T-helper 9 cell (primary cell): Measurements from ENCODE around the gene SSBP2.

Experiments
- DNase-seq: peaks from one replicate; pipeline ENCODE4 v3.0.0-alpha.2; 2020

SSBP2 gene

DNA sequence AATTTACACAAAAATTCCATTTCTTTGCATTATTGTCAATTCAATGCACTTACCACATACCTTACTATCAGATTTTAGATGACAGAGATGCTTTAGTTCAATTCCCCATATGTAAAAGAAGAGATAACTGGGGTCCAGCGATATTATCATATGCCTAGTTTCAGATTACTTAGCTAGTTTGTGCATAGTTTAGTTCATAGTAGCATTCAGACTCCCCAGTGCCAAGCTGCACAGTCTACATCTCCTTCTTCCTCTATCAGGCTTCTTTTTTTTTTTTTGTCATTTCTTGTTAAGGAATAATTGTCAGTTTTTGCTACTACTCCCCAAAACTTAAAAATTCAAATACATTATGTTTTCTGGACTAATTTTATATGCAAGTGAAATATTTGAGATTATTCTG lies 175.0 kb downstream of the SSBP2 start:
- no peak for DNase-seq

DNA sequence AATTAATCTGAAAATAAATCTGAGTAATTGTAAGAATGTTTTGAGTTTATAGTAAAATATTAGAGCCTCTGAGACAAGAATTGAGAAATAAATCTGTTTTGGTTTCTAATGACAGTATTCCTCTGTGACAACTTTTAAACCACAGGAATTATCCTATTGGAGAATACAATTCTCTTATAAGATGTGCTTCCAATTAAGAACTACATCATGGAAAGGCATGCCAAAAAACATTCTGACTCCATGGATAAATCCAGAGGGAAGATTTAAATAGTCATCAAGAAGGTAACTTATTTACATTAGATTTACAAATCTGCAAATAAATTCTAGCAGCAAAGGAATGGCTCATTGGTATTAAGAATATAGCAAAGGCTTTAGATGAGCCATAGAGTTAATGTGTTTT lies 178.7 kb downstream of the SSBP2 start:
- no peak for DNase-seq

DNA sequence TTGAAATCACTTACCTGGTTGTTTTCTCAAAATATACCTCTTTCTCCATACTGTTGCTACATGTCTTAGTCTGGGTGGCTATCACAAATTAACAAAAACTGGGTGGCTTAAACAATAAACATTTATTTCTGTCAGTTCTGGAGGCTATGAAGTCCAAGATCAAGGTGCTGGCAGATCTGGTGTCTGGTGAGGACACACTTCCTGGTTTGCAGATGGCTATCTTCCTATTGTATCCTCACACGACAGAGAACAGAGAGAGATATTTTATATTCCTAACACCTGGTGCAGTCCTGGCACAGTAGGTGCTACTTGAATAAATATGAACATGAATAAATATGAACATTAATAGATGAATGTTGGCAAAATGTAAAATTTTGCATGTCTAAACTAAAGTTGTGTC lies 192.7 kb downstream of the SSBP2 start:
- DNase-seq = no peak

DNA sequence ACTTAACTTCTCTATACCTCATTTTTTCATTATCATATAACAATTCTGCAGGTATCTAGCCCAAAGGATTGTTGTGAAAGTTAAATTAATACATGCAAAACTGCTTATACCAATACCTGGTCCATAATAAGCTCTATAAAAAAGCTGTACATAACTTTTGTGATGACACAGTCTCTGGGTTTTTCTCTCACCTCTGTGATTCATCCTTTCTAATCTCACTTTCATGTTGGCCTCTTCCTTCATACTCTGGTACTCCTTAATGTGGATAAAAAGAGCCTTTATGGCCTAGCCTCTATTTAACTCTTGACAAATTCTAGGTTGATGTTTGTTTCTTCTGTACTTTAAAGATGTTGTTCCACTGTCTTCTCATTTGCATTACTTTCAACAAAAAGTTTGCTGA lies 194.1 kb downstream of the SSBP2 start:
- no peak for DNase-seq

DNA sequence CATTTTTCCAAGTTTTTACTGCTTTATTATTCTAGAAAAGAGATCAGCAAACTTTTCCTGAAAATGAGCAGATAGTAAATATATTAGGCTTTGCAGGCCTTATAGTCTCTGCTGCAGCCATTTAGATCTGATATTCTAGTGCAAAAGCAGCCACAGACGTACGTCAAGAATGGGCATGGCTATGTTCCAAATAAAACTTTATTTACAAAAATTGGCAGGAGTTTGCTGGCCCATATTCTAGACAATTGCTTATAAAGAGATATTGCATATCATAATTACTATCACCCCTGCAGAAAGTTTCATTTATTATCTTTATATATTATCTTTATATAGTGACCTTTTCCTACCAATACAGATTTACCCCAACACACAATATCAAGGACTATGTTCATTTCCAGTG lies 195.0 kb downstream of the SSBP2 start:
- DNase-seq = no peak

DNA sequence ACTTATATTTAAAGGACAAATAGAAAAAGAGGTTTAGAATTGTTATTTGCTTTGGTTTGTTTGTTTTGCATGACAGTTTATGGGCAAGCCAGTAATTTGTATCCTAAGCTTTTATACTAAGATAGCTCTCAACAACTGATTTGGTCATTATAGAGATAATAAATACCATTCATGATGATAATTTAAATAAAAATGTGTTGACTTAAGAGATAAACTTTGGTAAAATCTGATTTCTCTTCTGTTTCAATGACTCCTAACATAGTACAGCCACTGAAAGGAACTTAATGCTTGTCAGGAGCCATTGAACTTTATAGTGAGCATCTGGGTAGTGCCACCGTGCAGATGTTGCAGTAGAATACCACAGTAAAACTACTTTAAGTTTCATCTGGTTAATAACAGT lies 196.2 kb downstream of the SSBP2 start:
- DNase-seq = no peak

DNA sequence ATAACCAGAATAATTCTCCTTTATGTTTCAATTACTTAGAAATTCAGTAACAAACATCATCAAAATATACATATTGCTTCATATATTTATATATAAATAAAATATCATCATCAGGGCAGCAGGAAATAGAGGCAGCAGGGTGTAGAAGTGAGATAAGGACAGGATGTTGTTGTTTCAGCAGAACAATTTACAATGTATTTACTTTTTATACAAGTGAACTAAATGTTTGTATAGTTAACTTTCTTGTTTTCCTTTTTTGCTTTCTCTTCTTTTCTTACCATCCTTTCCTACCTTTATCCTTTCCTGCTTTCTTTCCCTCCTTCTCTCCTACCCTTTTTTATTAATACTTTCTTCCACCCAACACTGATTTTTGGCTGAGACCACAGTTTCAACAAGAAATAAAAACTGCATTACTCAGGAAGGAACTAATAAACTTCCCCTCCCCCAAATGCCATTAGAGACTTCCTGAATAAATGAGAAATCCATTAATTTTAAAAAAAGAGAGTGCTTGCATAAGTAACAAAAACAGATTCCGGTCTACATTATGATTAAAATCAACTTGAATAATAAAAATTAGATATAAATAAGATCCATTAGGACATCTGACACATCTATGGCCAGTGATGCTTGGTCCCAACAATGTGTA lies 197.2 kb downstream of the SSBP2 start:
- DNase-seq = no peak

DNA sequence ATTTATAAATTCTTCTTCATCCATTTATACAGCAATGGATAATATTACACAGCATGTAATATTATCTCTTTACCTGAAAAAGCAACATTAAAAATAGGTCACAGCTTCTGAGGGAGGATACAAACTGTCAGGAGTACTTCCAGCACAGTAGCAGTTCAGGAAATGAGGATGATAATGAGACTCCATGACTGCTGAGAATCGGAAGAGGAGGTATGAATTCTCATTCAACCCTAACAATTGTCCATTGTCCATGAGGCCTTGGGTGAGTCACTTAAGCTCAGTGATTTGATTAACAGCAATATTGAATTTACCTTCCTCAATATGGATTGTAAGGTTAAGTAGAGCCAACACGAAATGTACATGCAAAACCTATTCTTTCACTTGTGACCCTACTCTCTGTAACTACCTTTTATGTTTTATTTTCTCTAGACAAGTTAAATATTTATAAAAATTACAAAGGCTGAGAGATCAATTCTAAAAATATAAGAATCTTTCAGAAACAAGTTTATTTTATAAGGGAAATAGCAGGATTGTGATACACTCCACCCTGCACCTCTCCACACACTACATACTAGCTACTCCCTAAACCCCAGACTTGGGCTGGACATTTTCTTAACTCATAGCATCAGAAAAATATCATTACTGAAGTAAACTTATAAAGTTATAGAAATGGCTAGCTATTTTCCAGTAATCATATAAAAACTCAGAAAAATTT lies 197.9 kb downstream of the SSBP2 start:
- DNase-seq = no peak

DNA sequence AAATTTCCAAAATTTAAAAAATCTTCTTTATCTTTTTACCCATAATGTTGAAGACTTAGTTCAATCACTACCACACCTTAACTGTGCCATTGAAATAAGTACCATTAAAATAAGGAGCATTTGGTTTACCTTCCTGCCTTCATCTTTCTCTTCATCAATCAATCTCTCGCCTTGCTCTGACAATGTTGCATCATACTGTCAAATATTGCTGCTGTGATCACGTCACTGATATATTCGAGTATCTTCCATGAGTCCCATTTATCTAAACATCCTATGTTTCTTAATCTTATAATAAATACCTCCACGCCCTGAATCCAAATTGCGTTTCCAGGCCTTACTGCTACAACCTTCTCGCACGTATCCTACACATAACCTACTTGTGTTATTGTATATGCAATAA lies 201.8 kb downstream of the SSBP2 start:
- no peak for DNase-seq

DNA sequence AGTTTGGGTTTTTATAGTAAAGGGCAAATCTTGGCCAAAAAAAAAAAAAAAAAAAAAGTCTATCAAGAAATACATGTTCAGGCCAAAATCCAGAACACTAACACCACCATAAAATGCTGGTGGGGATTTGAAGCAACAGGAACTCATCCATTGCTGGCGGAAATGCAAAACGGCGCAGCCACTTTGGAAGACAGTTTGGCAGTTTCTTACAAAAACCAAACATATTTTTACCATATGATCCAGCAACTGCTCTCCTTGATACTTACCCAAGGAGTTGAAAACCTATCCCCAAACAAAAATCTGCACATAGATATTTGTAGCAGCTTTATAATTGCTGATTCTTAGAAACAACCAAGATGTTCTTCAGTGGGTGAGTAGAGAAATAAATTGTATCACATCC lies 203.9 kb downstream of the SSBP2 start:
- no peak for DNase-seq

DNA sequence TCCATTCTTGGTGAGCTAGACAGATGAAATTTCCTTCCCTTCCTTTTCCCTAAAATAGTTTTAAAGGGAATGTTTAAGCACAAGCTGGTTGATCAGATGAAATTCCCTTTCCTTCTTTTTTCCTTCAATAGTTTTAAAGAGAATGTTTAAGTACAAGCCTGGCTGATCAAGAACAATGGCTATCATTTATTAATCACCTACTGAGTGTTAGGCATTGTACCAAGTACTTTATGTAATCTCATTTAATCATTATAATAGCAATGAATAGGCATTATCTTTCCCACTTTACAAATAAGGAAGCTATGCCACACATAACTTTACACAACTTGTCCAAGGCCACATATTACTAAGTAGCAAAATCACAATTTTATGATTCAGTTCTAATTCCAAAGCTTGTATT lies 205.0 kb downstream of the SSBP2 start:
- DNase-seq = no peak

DNA sequence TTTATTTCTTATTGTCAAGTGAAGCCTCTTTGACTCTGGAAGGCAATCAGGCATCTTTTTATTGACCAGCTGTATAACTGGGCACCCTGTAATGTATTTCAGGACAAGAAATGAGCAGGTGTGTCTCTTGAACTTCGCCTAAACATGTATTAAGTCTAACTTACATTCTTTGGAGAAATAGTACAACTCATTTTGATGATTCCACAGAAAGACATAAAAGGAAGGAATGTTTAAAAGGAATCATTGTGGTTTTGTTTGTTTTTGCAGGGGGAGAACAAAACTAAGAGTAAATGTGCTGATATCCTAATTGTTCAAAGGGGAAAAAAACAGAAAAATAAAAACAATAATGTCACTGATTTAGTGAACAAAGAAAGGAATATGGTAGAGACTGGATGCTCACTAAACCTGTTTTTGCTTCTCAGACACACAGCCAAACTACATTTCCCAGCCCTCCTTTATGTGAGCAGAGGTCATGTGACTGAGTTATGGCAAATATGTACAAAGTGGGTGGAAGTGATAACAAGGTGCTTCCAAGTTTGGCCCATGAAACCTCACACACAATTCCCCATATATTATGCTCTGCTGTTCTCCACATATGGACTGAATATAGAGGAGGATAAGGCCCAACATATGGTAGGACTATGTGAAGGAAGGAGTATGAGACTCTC lies 206.4 kb downstream of the SSBP2 start:
- no peak for DNase-seq

DNA sequence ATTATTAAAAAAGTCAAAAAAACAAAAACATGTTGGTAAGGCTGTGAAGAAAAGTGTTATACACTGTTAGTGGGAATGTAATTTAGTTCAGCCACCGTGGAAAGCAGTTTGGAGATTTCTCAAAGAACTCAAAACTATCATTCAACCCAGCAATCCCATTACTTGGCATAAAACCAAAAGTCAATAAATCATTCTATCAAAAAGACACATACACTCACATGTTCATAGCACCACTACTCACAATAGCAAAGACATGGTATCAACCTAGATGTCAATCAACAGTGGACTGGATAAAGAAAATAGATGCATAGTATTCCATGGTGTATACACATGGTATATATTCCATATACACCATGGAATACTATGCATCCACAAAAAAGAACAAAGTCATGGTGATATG lies 208.7 kb downstream of the SSBP2 start:
- DNase-seq = no peak

DNA sequence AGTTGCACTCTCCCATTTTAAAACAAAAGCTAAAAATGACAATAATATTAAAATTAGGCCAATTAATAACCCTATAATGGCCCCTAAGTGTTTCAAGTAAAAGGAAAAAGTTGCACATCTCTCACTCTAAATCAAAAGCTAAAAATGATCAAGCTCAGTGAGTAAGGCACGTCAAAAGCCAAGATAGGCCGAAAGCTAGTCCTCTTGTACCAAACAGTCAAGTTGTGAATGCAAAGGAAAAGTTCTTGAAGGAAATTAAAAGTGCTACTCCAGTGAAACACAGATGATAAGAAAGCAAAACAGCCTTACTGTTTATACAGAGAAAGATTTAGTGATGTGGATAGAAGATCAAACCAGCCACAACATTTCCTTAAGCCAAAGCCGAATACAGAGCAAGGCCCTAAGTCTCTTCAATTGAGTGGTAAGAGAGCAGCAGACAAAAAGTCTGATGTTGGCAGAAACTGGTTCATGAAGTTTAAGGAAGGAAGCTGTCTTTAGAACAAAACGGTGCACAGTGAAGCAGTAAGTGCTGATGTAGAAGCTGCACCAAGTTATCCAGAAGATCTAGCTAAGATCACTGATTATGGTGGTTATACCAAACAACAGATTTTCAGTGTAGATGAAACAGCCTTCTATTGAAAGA lies 212.9 kb downstream of the SSBP2 start:
- DNase-seq = no peak

DNA sequence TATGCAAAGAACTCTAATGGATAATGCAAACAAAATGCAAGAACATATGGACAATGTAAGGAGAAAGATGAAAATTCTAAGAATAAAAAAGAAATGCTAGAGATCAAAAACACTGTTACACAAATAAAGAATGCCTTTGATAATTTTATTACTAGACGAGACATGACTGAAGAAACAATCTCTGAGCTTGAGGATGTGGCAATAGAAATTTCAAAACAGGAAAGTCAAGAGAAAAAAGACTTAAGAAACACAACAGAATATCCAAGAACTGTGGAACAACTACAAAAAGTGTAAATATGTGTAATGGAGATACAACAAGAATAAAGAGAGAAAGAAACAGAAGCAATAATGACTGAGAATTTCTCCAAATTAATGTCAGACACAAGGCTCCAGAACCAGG lies 216.5 kb downstream of the SSBP2 start:
- no peak for DNase-seq

DNA sequence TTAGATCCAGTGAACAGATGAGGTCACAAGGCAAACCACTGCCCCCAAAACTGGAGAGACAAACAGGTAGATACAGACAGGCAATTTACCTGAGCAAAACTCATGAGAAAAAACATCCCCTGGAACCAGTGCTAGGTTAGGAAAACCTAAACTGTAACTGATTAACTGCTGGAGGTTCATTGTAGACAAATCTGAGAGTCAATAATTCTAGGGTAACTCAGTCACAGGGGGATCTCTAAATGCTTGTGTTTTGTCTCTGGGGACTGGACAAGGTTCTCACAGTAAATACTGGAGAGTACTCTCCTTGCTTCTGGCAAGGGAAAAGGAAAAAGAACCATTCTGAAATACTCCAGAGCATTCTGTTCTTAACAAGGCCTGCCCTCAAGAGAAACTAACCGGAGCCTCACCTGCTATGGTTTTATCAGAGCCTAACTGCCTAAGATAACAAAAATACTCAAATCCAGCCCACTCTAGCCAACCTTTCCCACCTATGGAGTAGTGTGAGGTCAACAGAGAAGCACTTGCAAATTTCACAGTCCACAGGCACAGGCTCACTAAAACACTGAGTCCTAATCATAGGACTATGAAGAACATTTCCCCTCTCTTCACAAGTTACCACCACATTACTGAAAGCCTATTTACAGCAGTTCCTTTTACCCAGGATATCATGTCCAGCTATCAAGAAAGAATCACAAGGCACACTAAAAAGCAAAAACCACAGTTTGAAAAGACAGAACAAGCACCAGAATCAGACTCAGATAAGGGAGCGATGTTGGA lies 217.1 kb downstream of the SSBP2 start:
- DNase-seq = no peak

DNA sequence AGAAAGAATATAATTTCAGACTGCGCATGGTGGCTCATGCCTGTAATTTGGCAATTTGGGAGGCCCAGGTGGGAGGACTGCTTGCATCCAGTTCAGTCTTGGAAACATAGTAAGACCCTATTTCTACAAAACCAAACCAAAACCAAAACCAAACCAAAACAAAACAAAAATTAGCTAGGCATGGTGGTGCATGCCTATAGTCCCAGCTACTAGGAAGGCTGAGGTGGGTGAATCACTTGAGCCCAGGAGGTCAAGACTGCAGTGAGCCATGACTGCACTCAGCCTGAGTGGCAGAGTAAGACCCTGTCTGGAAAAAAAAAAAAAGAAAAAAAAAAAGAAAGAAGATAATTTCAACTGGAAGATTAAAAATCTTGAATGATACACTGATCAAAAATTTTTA lies 220.0 kb downstream of the SSBP2 start:
- no peak for DNase-seq

DNA sequence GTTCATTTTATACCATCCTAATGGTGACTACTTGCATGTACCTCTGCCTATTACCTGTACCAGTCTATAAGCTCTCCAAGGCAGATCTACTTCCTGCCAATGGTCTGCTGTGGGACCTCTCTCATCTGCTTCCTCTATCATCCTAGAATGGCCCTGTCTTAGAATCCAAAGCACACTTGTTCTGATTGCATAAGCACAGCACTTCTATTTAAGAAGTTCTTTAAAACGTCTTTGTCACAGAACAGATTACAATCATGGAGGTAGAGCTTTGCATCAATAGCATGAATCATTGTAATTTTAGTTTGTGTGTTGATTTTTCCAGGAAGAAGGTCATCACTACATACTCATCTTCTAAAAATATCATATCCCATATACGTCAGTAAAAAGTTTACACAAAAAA lies 225.2 kb downstream of the SSBP2 start:
- no peak for DNase-seq

DNA sequence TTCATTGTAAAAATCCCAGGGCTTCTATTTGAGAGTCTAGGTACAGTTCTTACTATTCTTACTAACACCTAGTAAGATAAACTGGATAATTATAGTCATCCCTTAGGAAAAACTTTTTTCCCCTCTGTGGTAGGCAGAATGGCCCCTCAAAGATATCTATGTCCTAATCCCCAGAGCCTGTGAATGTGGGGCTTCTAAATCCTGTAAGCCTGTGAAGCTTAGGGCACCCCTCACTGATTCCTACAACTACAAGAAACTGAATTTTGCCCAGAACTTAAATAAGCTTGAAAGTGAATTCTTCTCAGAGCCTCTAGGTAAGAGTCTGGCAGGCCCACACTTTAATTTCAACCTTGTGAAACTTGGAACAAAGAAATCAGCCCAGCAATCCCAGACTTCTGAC lies 226.9 kb downstream of the SSBP2 start:
- no peak for DNase-seq

DNA sequence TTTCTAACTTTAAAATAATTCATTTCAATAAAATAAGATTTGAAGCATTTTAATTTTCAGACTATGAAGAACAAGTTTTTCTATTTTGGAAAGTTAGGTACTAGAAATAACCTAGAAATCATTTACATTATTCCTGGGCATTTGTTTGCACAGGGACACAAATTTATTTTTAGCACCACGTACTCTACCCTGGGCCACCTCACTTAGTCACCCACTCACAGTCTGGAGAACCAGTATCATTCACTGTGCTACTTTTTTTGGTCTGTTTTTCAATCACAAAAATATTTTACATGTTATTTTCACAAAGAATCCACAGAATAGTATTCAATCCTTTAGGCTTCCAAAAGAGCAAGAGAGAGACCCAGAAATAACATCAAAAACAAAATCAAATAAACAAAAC lies 228.3 kb downstream of the SSBP2 start:
- no peak for DNase-seq

DNA sequence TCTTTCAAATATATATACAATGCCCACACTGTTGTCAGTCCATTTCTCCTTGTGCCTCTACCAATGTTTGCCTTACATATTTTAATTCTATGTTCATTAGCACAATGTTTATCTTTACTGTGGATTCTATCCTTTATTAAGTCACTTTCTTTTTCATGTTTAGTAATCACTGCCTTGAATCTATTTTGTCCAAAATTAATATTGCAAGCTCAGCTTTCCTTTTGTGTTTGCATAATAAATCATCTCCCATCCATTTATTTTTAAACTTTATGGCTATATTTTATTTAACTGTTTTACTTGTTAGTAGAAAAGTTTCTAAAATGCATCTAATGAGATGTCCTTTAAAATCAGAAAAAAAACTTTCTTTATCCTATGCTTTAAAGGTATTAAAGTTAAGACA lies 230.1 kb downstream of the SSBP2 start:
- no peak for DNase-seq

DNA sequence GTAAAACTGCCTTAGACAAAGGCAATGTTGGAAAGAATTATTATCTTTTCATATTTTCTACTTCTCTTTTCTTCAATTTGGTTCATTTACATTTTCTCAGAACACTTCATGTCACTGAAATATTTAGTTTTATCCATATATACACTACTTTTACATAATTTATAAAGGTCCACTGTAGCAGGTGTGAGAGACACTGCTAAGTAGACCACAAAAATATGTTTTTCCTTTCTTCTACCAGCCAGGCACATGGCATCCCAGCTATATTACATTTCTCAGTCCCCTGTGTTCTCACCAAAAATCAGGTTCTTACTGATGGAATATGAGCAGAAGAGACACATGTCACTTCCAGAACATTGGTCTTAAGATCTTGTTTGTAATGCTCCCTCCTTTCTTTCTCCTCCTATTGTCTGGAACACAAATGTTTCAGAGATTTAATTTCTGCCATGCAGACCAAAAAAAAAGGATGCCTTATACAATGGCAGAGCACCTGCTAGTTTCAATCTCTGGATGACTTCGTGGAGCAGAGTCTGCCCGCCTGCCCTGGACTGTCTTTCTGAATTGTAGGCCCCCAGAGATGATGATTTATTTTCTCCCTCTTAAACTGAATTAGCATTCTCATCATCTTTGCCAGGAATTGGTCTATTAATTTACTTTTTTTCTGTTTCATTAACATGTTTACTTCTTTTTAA lies 231.5 kb downstream of the SSBP2 start:
- no peak for DNase-seq

DNA sequence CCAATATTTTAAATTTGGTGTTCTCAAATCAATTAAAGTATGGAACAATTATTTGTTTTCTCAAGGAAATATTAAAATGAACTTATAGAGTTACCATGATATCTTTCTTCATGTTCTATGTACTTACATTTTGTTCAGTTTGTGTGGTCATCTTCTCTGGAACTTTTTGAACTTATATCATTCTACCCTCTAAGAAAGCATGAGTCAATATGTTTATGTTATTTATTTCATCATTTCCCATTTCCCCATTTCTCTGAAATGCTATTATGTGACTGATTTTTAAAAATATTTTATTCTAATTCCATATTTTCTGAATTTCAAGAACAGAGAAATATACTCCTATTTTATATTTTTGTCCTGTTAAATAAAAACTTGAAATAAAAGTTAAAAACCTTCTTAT lies 233.4 kb downstream of the SSBP2 start:
- DNase-seq = no peak
